Measurements from ENCODE around the gene PPM1H. TPM values are rescaled to one million over a fixed set of nuclear protein-coding genes. Genes with fewer than 3 reads are reported as not detected.

The PPM1H gene
- total and polyA plus RNA-seq, 8 donors = 0.29 to 12.5 (median 3.7) TPM

DNA sequence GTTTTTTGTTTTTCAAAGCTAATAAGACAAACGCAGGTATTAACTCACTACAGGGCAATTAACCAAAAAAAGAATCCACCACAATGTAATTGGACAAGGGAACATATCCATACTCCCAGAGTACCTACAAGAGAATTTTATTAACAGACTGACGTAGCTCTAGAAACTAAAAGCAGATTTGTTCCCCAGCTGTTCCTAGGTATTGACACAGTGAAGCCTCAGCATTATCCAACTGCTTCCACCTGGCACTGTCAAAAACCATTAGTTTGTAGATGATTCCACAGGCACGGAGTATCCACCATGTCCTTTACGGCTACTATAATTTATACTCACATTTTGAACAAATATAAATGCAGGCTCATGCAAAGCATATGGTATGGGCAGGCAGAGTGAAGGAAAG, 22.3 kb downstream of the PPM1H start:
- Histone ChIP-seq H3K4me1 (peaks cover 3 to 31% (median 7%) of the 10 kb centered on the region in 4 donors), H3K27me3 (no peaks in the 10 kb centered on the region), H3K4me3 (no peak overlapping the region), H3K9me3 (no peaks in the 10 kb centered on the region), H3K27ac (no peak overlapping the region), H3K36me3 (no peaks in the 10 kb centered on the region)
- TF ChIP-seq EP300 (IDR thresholded peaks at IDR 0.05) (no peak), POLR2A (IDR thresholded peaks at IDR 0.05) (no peak), POLR2AphosphoS5 (IDR thresholded peaks at IDR 0.05) (no peak)
- TF ChIP-seq, protein P1, sequence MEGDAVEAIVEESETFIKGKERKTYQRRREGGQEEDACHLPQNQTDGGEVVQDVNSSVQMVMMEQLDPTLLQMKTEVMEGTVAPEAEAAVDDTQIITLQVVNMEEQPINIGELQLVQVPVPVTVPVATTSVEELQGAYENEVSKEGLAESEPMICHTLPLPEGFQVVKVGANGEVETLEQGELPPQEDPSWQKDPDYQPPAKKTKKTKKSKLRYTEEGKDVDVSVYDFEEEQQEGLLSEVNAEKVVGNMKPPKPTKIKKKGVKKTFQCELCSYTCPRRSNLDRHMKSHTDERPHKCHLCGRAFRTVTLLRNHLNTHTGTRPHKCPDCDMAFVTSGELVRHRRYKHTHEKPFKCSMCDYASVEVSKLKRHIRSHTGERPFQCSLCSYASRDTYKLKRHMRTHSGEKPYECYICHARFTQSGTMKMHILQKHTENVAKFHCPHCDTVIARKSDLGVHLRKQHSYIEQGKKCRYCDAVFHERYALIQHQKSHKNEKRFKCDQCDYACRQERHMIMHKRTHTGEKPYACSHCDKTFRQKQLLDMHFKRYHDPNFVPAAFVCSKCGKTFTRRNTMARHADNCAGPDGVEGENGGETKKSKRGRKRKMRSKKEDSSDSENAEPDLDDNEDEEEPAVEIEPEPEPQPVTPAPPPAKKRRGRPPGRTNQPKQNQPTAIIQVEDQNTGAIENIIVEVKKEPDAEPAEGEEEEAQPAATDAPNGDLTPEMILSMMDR (IDR thresholded peaks at IDR 0.05) = no peak
- intact Hi-C loops (cut with DNase I; ENCODE audit: low total_unique reads) = no loop called here
- DNase-seq = no peak
- WGBS, 5 donors = 49 to 72% (median 63%) methylated on average over 4 of the region's 4 CpGs

DNA sequence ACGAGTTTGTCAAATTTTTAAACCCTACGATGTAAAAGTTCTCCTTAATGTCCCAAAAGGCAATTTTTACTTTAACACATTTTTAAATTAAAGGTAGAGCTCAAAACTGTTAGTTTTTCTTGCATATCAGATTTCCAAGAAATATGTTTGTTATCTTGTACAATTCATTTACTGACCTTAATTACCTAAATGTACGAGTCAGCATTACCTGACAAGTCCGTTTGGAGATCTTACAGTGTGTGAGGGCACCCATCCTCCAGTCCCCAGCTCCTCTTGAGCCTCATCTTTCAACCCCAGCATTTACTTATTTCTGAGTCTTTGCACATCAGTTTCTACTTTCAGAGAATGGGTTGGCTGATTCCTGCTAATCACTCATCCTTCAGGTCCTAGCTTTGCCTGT, 23.7 kb downstream of the PPM1H start:
- Histone ChIP-seq H3K4me1 (peaks cover 3 to 31% (median 12%) of the 10 kb centered on the region in 4 donors), H3K4me3 (no peak overlapping the region), H3K9me3 (no peaks in the 10 kb centered on the region), H3K36me3 (no peaks in the 10 kb centered on the region), H3K27me3 (no peaks in the 10 kb centered on the region), H3K27ac (peak overlapping the region in 3 of 5 donors; percentile 20 to 43 (median 31))
- intact Hi-C loops (cut with DNase I; ENCODE audit: low total_unique reads) = no loop called here
- no peak for DNase-seq
- WGBS, 5 donors = 47 to 69% (median 62%) methylated on average over 4 of the region's 4 CpGs
- no peak for TF ChIP-seq POLR2AphosphoS5 (IDR thresholded peaks at IDR 0.05)
- TF ChIP-seq EP300 (IDR thresholded peaks at IDR 0.05) = no peak
- TF ChIP-seq POLR2A (IDR thresholded peaks at IDR 0.05) = no peak
- TF ChIP-seq, protein P1 (IDR thresholded peaks at IDR 0.05) = no peak

DNA sequence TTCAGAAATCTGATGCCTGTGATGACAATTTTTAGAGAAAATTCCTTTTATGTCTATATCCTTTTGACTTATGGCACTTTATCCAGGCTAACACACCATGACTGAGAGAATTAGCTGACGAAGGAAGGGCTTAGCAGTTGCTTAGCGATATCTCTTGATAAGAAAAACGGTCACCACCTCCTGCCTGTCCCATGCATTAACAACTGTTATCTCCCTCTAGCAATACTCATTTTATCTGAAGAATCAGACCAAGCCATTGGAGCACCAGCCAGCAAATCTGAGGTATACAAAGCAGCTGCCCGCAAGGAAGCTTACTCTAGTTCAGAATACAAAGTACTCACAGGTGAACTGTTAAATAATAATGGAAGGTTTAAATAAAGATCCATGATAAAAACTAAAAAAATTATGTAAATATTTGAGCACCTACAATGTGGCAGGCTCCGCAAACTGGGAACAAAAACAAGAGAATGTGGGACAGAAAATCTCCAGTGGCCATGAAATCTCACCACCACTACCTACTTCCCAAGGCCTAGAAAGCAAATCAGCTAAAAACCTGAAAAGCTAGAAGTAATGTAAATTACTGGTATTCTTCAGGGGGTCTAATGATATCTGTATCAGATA, 24.3 kb downstream of the PPM1H start:
- intact Hi-C loops (cut with DNase I; ENCODE audit: low total_unique reads) = no loop called here
- Histone ChIP-seq H3K27me3 (no peaks in the 10 kb centered on the region), H3K27ac (peak overlapping the region in 3 of 5 donors; percentile 20 to 43 (median 31)), H3K9me3 (no peaks in the 10 kb centered on the region), H3K4me1 (peaks cover 3 to 31% (median 12%) of the 10 kb centered on the region in 4 donors), H3K4me3 (no peak overlapping the region), H3K36me3 (no peaks in the 10 kb centered on the region)
- peak; percentile 41 to 62 for DNase-seq
- TF ChIP-seq EP300 (IDR thresholded peaks at IDR 0.05) (no peak), POLR2AphosphoS5 (IDR thresholded peaks at IDR 0.05) (peak in 2 of 3 donors; percentile 39 to 55), POLR2A (IDR thresholded peaks at IDR 0.05) (no peak)
- TF ChIP-seq, protein P1 (IDR thresholded peaks at IDR 0.05) = no peak
- WGBS, 5 donors = 18 to 34% (median 20%) methylated on average over 5 of the region's 5 CpGs

DNA sequence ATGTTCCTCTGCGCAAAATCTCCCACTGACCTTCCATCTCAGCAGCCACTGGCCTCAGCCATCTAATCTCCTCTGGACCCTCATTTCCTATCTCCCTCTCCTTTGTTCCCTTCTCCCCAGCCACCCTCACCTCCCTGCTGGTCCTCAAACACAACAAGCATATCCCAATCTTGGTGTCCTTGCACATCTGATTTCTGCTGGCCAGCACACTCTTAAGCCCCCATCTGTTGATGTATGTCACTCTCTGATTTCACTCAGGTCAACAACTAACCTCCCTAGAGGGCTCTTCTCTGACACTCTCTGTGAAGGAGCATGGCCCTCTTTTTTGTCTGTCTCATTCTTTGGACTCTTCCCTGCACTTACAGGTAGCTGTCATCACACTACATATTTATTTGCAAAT, 25.6 kb downstream of the PPM1H start:
- peak overlapping the region in 2 of 5 donors; percentile 31 to 43 for H3K27ac ChIP-seq
- no peaks in the 10 kb centered on the region for H3K27me3 ChIP-seq
- DNase-seq = no peak
- no peaks in the 10 kb centered on the region for H3K36me3 ChIP-seq
- 93 to 100% (median 100%) methylated on average over 1 of the region's 1 CpG for WGBS, 5 donors
- H3K4me3 ChIP-seq = no peak overlapping the region
- no peak for TF ChIP-seq POLR2AphosphoS5 (IDR thresholded peaks at IDR 0.05)
- TF ChIP-seq, protein P1 (IDR thresholded peaks at IDR 0.05) = no peak
- peaks cover 3 to 19% (median 10%) of the 10 kb centered on the region in 4 donors for H3K4me1 ChIP-seq
- no peaks in the 10 kb centered on the region for H3K9me3 ChIP-seq
- intact Hi-C loops (cut with DNase I; ENCODE audit: low total_unique reads) = no loop called here

Measured in stomach (tissue), 9 donors.